NCI-H2029 (cell line): ENCODE data around the gene NDUFAF8.

ENCODE experiments used
- DNase-seq: peaks from one replicate; lab custom pipeline; 2025; lab: John Stamatoyannopoulos, UW

NDUFAF8 gene

DNA sequence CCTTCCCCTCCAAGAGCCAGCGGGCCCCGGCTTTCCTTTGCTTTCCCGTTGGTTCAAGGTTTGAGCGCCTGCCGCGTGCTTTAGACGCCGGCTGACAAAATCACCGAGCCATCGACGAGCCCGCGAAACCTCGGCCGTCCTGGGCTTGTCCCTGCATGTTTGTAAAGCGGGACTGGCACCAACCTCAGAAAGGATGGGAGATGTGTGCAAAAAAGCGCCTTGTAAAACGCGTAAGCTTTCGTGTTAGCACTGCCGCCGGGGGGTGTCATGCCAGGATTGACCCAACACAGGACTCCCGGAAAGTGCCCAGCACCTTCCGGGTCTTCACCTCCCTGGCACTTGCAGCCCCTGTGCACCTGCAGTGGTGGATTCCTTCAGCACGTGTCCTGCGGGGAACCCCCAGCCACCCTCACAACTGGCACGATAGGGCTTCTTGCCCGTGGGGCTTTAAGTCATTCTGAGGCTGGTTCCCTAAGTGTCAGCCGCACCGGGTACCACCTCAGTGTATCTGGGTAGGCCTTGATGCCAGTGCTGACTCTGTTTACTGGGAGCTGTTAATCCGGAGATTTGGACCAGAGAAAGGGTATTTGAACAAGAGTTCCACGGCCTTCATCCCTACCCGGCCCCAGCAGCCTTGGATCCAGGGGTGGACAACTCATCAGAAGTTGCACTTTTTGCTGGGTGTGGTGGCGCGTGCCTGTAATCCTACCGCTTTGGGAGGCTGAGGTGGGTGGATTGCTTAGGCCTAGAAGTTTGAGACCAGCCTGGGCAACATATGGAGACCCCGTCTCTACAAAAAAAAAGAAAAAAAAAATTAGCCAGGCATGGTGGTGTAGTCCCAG, 817 bp downstream of the NDUFAF8 start:
- no peak for DNase-seq

DNA sequence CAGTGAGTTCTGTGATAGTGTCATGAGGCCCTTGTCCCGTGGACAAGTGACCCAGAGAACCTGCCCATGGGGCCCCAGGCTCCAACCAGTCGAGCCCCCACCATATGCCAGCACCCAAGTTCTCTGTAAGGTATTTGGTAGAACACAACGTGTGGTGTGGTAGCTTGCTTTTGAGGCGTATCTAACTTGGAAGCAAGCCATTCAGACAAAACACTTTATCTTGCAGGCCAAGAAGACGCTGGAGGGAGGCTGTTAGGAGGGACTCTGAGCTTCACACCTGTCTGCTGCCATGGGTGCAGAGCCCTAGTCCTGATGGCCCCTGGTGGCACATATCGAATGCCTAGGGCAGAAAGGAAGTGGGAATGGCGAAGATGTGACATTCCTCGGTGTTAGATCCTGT, 1.6 kb downstream of the NDUFAF8 start:
- DNase-seq, result no peak

DNA sequence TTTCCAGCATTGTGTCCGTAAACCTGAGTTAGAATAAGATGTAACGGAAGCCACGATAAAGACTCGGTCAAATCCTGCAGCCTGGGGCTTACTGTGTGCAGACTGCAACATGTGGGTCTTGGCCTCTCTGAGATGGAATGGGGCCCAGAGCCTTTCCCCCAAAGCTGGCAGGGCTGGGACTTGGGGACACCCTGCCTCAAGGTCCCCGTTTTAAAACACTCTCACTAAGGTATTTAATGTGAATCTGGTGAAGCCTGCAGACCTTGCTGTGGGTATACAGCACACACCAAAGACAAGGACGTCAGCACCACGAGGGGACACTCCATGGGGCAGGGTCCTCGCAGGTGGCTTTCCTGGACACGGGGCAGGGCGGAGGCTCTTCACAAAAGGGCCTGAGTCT, 2.1 kb downstream of the NDUFAF8 start:
- DNase-seq, result no peak

DNA sequence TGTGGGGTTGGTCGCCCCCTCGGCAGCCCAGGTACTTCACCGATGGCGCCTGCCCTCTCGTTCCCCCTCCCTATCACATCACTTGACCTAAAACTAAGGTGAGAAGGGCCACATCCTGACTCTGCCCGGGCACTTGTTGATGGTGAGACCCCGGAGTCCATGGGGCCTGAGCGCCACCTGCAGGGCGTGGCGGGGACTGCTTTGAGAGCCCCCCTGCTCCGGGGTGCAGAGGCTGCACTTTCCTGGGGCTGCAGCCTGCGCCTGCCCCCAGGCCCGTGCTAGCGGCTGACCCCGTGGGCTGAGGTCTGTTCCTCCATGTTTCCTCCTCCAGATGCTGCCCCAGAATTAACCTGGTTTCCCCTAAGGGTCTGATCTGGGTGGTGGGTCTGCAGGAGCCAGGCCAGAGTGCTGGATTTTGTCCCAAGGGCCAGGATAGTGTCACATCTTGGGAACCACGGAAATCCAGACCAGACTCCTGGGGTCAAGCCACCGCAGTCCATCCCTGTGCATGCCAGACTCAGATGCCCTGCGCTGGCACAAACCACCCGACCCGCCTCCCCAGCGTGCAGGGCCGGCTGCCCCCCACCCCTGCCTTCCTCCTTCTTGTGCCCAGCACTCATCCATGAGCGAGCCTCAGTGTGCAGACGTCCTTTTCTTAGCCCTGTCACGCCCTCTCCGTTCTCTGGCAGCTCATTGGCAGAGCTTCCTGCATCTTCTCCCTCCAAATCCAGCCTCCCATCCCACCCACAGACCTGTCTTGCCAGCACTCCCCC, 2.7 kb downstream of the NDUFAF8 start:
- no peak for DNase-seq

DNA sequence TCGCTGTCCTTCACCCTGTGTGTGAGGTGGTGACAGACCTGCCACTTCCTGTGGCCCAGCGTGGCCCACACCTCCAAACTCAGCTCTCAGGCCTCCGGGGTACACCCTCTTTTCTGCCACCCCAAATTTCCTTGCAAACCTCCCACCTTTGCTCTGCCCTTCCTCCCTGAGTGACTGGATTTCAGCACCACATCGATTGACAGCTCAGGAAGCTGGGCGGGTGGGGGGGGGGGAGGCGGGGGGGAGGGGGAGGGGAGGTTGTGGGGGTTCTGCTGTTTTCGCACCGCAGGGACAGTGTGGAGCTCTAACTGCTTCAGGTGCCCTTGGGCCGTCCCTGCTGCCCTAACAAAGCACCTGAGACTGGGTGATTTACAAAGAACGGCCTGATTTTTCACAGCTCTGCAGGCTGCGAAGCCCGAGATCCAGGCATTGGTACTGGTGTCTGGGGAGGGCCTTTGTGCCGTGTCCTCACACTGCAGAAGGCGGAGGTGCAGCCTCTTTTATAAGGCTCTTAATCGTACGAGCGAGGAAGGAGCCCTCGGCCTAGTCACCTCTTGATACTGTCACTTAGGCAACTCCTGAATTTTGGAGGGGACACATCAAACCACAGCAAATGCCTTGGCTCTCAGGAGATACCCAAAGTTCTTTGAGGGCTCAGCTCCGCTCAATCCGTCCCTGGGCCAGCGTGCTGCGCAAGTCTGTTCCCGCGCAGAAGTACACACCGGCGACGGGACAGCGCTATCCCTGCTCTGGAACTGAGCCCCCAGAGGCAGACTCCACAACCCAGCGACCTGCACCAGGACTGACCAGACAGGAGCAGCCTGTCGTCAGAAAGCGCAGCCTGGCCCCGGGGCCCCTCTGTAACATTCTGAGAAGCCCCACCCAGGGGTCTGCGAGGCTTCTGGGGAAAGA, 3.6 kb downstream of the NDUFAF8 start:
- DNase-seq, result no peak

DNA sequence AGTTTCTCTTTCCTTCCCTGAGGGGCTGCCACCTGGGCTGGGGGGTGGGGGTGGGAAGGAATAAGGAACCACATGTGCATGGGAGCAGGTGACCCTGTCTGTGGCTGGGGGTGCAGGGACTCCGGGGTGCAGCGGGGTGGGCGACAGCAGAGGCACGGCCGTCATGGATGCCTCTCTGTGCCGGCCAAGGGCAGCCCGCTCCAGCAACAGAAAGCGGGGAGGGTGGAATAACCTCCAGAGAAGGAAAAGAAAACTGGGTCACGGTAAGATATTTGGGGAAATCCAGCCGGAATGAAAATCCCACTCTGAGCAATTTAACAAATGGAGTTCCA, 4.2 kb downstream of the NDUFAF8 start:
- no peak for DNase-seq

DNA sequence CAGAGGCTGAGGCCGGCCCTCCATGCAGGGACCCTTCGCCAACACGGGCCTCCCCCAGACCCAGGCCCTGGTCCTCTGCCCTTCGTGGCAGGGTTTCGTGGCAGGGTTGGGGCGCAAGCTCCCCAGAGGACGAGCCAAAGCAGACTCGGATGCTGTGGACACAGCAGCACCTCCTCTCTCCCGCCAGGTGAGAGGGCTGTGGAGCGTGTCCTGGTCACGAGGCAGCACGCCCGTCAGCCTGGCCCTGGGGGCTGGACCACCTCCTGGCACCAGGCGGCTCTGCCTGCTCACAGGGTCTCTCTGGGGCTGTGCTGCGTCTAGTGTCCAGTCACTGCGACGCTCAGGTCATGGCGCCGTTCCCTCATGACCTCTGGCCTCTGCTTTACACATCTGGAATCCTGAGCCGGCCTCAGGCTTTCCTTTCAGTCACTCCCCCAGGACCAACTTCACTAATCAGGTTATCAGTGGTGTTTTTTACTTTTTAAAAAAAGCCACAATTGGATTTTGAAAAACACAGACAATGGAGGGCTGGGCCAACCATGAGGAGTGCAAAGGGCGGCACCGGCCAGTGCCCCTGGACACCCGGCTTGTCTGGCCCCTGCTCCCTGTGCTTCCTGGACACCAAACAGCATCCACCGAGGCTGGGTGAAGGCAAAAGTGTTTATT, 5.4 kb downstream of the NDUFAF8 start:
- DNase-seq, result no peak

DNA sequence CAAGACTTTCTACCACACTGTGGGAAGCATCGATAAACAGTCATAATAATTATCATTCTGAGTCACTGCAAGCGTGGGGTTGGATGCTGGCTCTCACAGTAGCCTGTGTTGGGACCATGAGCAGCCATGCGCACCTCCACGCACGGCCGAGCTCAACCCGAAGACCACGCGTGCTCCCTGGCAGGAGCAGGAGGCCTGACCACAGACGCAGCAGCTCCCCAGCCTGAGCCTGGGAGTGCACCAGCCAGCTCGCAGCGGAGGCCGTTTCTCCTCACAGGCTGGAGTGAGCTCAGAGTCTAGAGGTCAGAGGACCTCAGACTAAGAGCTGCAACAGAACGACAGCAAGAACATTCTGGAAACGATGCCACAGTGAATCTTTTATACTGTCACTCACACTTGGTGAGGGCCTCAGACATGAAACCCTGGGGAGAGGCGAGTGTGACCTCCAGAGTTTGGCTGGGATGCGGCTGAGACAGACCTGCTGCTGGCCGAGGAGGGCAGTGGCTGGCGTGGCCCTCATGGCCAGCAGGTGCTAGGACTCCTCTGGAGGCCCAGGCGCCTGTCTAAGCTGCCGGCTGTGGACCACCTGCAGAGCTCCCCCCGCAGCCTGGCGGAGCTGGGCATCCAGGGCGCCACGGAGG, 6.0 kb downstream of the NDUFAF8 start:
- no peak for DNase-seq

DNA sequence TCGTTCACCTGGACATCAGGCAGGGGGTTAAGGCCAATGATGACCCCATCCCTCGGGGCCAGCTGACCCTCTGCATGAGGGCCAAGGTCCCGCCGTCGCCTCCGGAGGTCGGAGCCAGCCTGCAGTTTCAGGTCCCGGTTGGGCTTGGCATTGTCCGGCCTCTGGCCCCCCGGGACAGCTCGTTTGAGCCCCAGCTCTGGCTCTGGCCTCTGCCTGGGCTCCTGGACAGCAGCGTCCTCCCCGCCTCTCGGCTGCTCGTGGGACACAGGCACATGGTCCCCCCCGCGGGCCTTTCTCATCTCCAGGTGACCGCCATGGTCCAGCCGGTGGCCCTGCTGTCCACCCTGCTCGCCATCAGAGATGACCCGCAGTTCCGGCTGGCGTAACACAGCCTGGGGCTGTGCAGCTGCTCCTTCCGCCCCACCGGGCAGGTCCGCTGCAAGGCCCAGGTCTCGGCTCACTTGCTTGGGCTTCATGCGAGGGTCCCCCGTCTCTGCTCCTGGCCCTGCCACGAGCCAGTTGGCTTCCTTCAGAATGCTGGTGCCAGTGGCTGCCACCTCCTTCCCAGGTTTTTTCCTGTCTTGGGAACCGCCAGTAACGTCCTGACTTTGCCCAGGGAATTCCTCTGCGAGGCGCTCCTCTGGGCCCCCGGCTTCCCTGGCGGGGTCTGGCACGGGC, 6.7 kb downstream of the NDUFAF8 start:
- no peak for DNase-seq

DNA sequence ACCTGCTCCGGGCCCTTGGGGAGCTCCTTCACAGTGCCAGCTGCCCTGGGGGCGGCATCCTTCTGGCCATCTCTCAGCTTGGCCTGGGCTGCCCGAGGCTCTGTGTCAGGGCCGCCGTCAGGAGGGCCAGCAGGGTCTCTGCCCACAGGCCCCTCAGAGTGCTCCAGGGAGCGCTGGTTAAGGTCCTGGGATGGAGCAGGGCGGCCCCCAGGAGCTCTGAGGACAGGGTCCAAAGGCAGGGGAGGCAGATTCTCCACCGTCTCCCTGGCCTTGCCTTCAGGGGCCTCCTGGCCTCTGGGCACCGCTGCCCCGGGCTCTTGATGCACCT, 7.2 kb downstream of the NDUFAF8 start:
- no peak for DNase-seq

DNA sequence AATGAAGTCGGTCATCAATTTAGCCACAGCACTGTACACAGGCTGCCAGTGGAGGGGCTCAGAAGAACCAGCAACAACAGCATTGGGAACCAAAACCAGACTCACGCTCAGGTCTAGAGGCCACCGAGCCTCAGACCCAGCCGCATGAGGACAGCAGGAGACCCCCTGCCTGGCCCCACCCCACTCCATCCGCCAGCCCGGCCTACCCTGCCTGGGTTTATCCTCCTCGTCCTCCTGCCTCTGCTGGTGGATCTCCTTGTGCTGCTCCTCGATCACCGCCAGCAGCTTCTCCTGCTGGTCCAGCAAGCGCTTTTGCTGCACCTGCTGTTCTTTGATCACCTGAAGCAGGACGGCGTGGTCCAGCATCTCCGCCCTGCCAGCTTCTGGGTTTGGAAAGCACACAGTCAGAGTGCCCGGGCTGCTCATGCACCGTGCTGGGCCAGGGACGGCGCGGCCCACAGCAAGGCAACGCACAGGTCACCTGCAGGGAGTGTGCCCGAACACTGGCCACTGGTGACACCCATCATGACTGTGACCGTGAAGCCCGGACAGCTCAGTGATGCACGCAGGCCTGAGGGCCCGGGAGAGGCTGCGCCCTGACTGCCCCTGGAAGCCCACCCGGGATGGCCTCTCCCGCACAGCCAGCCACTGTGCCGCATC, 7.7 kb downstream of the NDUFAF8 start:
- no peak for DNase-seq

DNA sequence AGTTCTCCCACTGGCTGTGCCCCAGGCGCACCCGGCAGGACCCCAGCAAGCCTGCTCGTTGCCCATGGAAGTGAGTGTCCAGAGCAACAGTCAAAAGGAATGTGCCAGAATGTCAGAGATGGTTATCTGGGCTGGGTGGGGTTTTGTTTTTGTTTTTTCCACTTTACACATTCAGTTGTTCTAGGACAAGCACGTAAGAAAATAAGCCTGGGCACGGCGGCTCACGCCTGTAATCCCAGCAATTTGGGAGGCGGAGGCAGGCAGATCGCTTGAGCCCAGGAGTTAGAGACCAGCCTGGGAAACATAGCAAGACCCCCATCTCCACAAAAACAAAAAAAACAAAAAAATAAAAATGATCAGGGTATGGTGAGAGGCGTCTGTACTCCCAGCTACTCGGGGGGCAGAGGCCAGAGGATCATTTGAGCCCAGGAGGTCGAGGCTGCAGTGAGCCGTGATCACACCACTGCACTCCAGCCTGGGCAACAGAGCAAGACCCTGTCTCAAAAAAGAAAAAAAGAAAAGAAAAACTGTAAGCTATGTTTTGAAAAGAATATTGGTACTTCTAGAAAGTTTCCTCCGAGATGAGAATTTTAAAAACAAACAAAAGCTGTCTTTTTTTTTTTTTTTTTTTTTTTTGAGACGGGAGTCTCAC, 8.3 kb downstream of the NDUFAF8 start:
- no peak for DNase-seq

DNA sequence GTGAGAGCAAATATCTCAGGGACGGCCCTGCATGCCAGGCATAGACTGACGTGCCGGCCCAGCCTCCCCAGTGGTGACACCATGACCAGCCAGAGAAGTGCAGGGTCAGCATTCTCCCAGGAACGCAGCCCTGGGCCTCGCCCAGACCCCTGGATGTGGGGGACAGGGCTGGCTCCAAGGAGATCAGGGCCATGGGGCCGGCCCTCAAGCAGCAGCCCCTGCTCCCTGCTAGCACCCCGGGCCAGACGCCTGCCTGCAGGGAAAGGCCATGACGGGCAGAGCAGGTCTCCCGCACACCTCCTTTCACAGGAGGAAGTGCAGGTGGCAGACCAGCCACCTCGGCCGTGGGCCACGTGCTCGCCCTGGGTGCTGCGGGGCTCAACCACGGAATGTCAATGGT, 9.5 kb downstream of the NDUFAF8 start:
- DNase-seq, result no peak

DNA sequence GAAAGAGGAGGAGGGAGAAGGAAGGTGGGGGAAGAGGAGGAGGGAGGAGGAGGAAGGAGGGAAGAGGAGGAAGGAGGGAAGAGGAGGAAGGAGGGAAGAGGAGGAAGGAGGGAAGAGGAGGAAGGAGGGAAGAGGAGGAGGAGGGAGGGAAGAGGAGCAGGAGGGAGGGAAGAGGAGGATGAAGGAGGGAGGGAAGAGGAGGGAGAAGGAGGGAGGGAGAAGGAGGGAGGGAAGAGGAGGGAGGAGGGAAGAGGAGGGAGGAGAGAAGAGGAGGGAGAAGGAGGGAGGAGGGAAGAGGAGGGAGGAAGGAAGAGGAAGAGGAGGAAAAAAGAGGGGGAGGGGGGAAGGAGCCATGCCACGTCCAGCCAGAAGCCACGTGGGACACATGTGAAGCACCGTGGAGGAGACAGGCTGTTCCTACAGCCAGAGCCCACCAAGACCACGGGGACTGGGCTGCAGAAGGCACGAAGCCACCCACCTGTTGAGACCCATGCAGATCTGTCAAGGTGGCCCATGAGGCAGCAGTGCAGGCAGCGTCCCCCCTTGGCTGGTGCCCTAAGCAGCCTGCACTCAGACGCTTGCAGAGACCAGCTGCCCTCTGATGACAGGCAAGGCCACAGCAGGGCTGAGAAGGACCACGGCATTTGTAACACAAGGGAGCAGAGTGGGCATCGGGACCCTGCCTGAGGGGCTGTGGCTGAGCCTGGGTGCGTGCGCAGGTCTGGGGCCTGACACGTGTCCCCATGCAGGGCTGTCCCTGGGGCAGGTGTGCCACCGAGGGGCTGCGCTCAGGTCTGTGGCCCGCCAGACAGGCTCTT, 10.3 kb downstream of the NDUFAF8 start:
- no peak for DNase-seq

DNA sequence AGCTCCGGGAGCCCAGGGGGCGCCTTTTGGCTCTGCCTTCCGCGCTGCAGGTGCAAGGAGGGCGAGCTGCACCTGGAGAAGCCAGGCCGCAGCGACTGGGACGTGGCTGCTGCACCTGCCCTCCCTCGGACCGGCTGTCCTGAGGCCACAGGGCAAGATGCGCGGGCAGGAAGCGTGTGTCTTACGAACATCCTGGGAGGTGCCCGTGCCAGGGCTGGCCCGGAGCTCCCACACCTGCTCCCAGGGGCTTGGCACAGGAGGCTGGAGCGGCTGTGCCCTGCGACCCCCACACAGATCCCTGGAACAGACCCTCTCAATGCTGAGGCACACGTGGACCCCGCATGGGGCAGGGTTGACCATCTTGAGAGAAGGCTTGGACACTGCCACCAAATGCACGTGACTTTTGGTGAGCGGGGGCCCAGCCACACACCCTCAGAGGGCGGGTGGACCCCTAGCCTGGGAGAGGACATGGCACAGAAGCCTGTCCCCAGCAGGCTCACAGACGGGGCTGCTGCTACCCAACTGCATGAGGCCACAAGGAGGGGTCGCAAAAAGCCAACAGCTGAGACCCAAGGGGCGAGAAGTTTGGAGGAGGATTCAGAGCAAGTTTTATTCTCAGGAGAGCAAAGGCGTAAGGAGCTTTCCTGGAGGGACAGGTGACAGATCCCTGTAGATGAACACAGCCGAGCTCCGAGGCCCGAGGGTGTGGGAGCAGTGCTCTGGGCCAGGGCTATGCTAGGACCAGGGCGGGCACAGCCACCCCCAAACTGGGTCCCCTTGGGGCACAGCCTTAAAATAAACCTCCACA, 11.4 kb downstream of the NDUFAF8 start:
- DNase-seq, result no peak

DNA sequence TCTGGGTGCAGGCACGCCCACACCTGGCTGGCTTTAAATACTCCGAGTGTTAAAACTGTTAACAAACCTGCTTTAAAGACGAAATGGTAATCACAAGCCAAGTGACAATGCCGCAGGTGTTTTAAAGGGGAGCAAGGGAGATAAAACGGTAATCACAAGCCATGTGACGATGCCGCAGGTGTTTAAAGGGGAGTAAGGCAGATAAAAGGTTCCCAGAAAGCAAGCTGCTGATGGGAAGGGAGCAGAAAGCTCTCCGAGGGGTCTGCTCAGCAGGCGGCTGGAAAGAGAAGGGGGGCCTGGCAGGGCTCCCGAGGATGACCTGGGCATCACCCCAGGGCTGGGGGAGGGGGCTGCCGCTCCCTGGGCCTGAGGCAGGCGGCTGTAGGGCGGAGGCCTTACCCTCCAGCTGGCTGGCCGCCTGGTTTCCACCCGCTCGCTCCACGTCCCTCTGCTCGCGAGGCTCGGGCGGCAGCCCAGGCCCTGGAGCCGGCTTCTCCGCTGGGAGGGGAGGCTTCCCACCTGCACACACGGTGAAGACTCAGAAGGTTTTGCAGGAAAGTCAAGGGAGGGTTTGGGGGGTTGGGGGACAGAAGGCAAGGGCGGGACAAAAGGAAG, 12.1 kb downstream of the NDUFAF8 start:
- peak; percentile 88 for DNase-seq

DNA sequence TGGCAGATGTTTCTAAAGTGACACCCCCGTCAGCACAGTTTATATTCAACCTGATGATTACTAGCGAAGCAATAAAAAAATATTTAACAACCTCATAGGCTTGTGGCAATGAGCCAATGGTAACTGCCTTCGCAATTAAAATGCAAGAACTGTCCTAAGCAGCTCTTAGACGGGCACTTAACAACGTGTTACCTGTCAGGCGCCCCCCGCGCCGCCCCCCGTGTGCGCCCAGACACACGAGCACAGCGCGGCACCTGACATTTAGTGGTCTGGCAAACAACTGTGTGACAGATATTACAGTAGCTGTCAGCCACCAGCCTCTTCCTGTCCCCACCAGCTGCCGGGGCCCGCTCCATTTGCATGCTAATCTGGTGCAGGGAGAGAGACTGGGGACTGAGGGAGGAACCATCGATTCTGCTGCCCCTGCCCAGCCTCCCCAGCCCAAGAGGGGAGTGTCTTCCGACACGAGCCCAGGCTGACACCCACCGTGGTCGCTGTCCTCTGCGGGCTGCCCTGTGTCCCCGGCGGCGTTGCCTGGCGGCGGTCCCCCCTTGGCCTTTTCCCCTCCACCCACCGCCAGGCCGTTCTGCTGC, 12.7 kb downstream of the NDUFAF8 start:
- DNase-seq, result peak; percentile 88
